Keratinocyte (primary cell): ENCODE results near the gene CTNNA3. TPM values are rescaled to one million over a fixed set of nuclear protein-coding genes. Genes with fewer than 3 reads are reported as not detected.

Source experiments
- DNase-seq: peaks from one replicate; pipeline ENCODE4 v3.0.0-alpha.2; 2011; ENCODE audit warnings: low read depth, missing footprints, low spot score
- FAIRE-seq: peaks from 2 replicates; lab custom pipeline; 2011; peaks lifted over from hg19 to GRCh38; lab: Jason Lieb, UNC
- H2AFZ ChIP-seq: 2 replicates; pipeline ENCODE4 v1.6.0; 2012; ENCODE audit warnings: low read length, control low read depth, inconsistent platforms; ENCODE audit not compliant: control insufficient read depth
- H3K27ac ChIP-seq: 2 replicates; pipeline ENCODE4 v1.5.1; 2011; ENCODE audit warnings: low read length; ENCODE audit not compliant: control insufficient read depth, insufficient read depth
- H3K27me3 ChIP-seq: 3 replicates; pipeline ENCODE4 v1.6.0; 2011; ENCODE audit warnings: low read length; ENCODE audit not compliant: control insufficient read depth, insufficient read depth; ENCODE audit errors: extremely low read depth
- H3K36me3 ChIP-seq, 2 experiments: 2 replicates in 1 of 2; 3 replicates in 1 of 2; pipeline ENCODE4 v1.5.1; 2011; ENCODE audit warnings: low read length in 2 of 2, mild to moderate bottlenecking in 1 of 2; ENCODE audit not compliant: control insufficient read depth in 2 of 2, insufficient read depth in 2 of 2; ENCODE audit errors: extremely low read depth in 1 of 2
- H3K4me1 ChIP-seq: 3 replicates; pipeline ENCODE4 v1.5.1; 2011; ENCODE audit warnings: low read length; ENCODE audit not compliant: control insufficient read depth, insufficient read depth; ENCODE audit errors: extremely low read depth
- H3K4me2 ChIP-seq: 3 replicates; pipeline ENCODE4 v1.6.0; 2011; ENCODE audit warnings: low read depth, low read length; ENCODE audit not compliant: control insufficient read depth, insufficient read depth; ENCODE audit errors: extremely low read depth
- H3K4me3 ChIP-seq, 3 experiments: fragments of 200-600 bp in 1 of 3; sonication (generic) in 1 of 3; 2 replicates in 2 of 3; 3 replicates in 1 of 3; pipeline ENCODE4 v1.5.1; 2011 to 2016; ENCODE audit warnings: low read length in 3 of 3, mild to moderate bottlenecking in 3 of 3, control low read depth in 2 of 3, inconsistent platforms in 1 of 3, low read depth in 1 of 3, mixed read lengths in 1 of 3, mixed run types in 1 of 3, moderate library complexity in 1 of 3; ENCODE audit not compliant: control insufficient read depth in 2 of 3, insufficient read depth in 2 of 3; ENCODE audit errors: extremely low read depth in 1 of 3
- H3K79me2 ChIP-seq: 2 replicates; pipeline ENCODE4 v1.6.0; 2012; ENCODE audit warnings: low read length; ENCODE audit not compliant: control insufficient read depth, insufficient read depth
- H3K9ac ChIP-seq: 3 replicates; pipeline ENCODE4 v1.6.0; 2011; ENCODE audit warnings: low read length; ENCODE audit not compliant: control insufficient read depth, insufficient read depth; ENCODE audit errors: extremely low read depth
- H3K9me1 ChIP-seq: 3 replicates; pipeline ENCODE4 v1.6.0; 2011; ENCODE audit warnings: low read length; ENCODE audit not compliant: control insufficient read depth, insufficient read depth; ENCODE audit errors: extremely low read depth
- H3K9me3 ChIP-seq: 2 replicates; pipeline ENCODE4 v1.5.1; 2012; ENCODE audit warnings: low read depth, low read length; ENCODE audit not compliant: control insufficient read depth
- H4K20me1 ChIP-seq: 3 replicates; pipeline ENCODE4 v1.6.0; 2011; ENCODE audit warnings: low read length; ENCODE audit not compliant: control insufficient read depth, insufficient read depth; ENCODE audit errors: extremely low read depth
- EZH2 ChIP-seq: IDR thresholded peaks from one replicate; pipeline ENCODE4 v1.6.1; 2012; ENCODE audit warnings: inconsistent platforms, mild to moderate bottlenecking, low read length, moderate library complexity
- dilution Hi-C: fragments of 300-500 bp; cut with MboI; formaldehyde crosslinking; loops from one replicate; pipeline ENCODE4 v1.7.0; 2020; ENCODE audit warnings: low sequenced_read_pairs; ENCODE audit not compliant: extremely low pct_ligation_motif_present
- polyA plus RNA-seq, 5 experiments: library from polyadenylated mRNA; depleted of rRNA in 3 of 5; stranded (reverse) in 3 of 5; stranded (forward) in 1 of 5; unstranded in 1 of 5; fragments of >200 nt; gene quantifications; 1 replicate in 1 of 5; 2 replicates in 3 of 5; 3 replicates in 1 of 5; pipeline versions ENCODE4 v1.2.1 to v1.2.3, GENCODE V29; 2011 to 2012; ENCODE audit warnings: missing spikeins in 2 of 5, low read depth in 1 of 5, low replicate concordance in 1 of 5
- TF ChIP-seq, protein P1 (sequence below), 3 experiments: IDR thresholded peaks in 1 of 3; conservative IDR thresholded peaks in 1 of 3; optimal IDR thresholded peaks in 1 of 3; 2 replicates in 2 of 3; 3 replicates in 1 of 3; pipeline versions ENCODE3 to v1.5.1; 2011; ENCODE audit warnings: low read length in 3 of 3, mild to moderate bottlenecking in 3 of 3, moderate library complexity in 2 of 3, control low read depth in 1 of 3, inconsistent platforms in 1 of 3; ENCODE audit not compliant: insufficient read depth in 2 of 3; ENCODE audit errors: extremely low read depth in 1 of 3

The CTNNA3 gene
- polyA plus RNA-seq, 1 donor (not counting 4 experiments of a cell fraction or from before 2014, with no cell fraction given) = 0.01 TPM

- H3K9me3 ChIP-seq = no peaks in the 10 kb centered on the region
- dilution Hi-C loops = no loop called here
- no peak overlapping the region for H2AFZ ChIP-seq
- H3K9me1 ChIP-seq = no peaks in the 10 kb centered on the region
- no peaks in the 10 kb centered on the region for H3K4me1 ChIP-seq
- no peak overlapping the region for H3K4me2 ChIP-seq
- no peaks in the 10 kb centered on the region for H3K27me3 ChIP-seq
- DNase-seq = no peak
- no peak overlapping the region for H3K9ac ChIP-seq
- no peaks in the 10 kb centered on the region for H4K20me1 ChIP-seq
- H3K4me3 ChIP-seq = no peak overlapping the region
- no peaks in the 10 kb centered on the region for H3K79me2 ChIP-seq
- TF ChIP-seq, protein P1, sequence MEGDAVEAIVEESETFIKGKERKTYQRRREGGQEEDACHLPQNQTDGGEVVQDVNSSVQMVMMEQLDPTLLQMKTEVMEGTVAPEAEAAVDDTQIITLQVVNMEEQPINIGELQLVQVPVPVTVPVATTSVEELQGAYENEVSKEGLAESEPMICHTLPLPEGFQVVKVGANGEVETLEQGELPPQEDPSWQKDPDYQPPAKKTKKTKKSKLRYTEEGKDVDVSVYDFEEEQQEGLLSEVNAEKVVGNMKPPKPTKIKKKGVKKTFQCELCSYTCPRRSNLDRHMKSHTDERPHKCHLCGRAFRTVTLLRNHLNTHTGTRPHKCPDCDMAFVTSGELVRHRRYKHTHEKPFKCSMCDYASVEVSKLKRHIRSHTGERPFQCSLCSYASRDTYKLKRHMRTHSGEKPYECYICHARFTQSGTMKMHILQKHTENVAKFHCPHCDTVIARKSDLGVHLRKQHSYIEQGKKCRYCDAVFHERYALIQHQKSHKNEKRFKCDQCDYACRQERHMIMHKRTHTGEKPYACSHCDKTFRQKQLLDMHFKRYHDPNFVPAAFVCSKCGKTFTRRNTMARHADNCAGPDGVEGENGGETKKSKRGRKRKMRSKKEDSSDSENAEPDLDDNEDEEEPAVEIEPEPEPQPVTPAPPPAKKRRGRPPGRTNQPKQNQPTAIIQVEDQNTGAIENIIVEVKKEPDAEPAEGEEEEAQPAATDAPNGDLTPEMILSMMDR (optimal IDR thresholded peaks at IDR 0.05 in 1 of 3, IDR thresholded peaks at IDR 0.05 in 1 of 3, conservative IDR thresholded peaks at IDR 0.05 in 1 of 3; ENCODE audit: extremely low read depth in 1 of 3, insufficient read depth in 2 of 3, low read length in 3 of 3) = peak in 1 of 3 experiments; percentile 21
- no peak for TF ChIP-seq EZH2
- FAIRE-seq = no peak
- H3K36me3 ChIP-seq = no peaks in the 10 kb centered on the region
- no peak overlapping the region for H3K27ac ChIP-seq
These were observed 1784.7 kb downstream of the CTNNA3 start for GRCh38 chr10:65911151-65911835.

DNA sequence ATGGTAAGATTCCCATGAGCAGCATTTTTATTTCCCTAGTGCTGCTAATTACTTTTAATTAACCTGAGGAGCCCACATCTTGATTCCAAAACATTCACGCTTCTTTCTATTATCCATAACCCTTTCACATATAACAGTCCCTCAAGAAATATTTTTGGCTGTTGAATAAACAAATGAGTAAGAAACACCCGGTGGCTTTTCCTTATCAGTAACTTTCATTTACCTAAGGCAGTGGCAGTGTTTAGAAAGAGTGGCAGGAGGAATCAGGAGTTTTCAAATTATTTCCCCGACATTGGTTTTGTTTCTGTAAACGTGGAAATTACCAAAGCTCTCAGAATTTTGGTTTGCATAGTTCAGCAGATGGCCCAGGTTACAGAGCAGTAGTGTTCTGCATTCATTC lies 1785.8 kb downstream of the CTNNA3 start:
- Histone ChIP-seq H3K4me2 (no peak overlapping the region), H3K4me1 (no peaks in the 10 kb centered on the region), H3K36me3 (no peaks in the 10 kb centered on the region), H3K27me3 (no peaks in the 10 kb centered on the region), H2AFZ (no peak overlapping the region), H3K79me2 (no peaks in the 10 kb centered on the region), H3K27ac (no peak overlapping the region), H4K20me1 (no peaks in the 10 kb centered on the region), H3K9me1 (no peaks in the 10 kb centered on the region), H3K9ac (no peak overlapping the region), H3K9me3 (no peaks in the 10 kb centered on the region), H3K4me3 (no peak overlapping the region)
- dilution Hi-C loops = no loop called here
- no peak for TF ChIP-seq EZH2
- TF ChIP-seq, protein P1 (optimal IDR thresholded peaks at IDR 0.05 in 1 of 3, IDR thresholded peaks at IDR 0.05 in 1 of 3, conservative IDR thresholded peaks at IDR 0.05 in 1 of 3; ENCODE audit: extremely low read depth in 1 of 3, insufficient read depth in 2 of 3, low read length in 3 of 3) = no peak
- DNase-seq (no peak), FAIRE-seq (no peak)
